GM23338 (cell line): ENCODE measurements around the gene AMPD2. TPM values are rescaled to one million over a fixed set of nuclear protein-coding genes. Genes with fewer than 3 reads are reported as not detected.

Source experiments
- ATAC-seq: fragments of 200-7000 bp; cut with Tn5 transposase; 3 replicates; pipeline ENCODE4 v1.9.1; 2020
- DNase-seq: peaks from one replicate; pipeline ENCODE4 v3.0.0-alpha.2; 2015; ENCODE audit warnings: low spot score
- H2AFZ ChIP-seq: fragments of 200-600 bp; sonication (generic); 2 replicates; pipeline ENCODE4 v1.8.0; 2016; ENCODE audit warnings: antibody characterized with exemption, mild to moderate bottlenecking, moderate library complexity
- H3F3A ChIP-seq: fragments of 200-600 bp; sonication (generic); replicated peaks from 2 replicates; pipeline ENCODE4 v1.8.0; 2017; ENCODE audit warnings: antibody characterized with exemption, mixed run types, low read depth
- H3K27ac ChIP-seq: fragments of 200-600 bp; sonication (generic); 2 replicates; pipeline ENCODE4 v1.6.1; 2016; ENCODE audit warnings: low read depth
- H3K27me3 ChIP-seq: fragments of 200-600 bp; sonication (generic); 2 replicates; pipeline ENCODE4 v1.8.0; 2016; ENCODE audit warnings: mild to moderate bottlenecking, mixed run types, moderate library complexity; ENCODE audit not compliant: insufficient read depth
- H3K36me3 ChIP-seq: fragments of 200-600 bp; sonication (generic); 2 replicates; pipeline ENCODE4 v1.8.0; 2016; ENCODE audit warnings: mild to moderate bottlenecking; ENCODE audit not compliant: insufficient read depth
- H3K4me1 ChIP-seq: fragments of 200-600 bp; sonication (generic); 2 replicates; pipeline ENCODE4 v1.8.0; 2016; ENCODE audit warnings: mild to moderate bottlenecking, moderate library complexity; ENCODE audit not compliant: insufficient read depth
- H3K4me2 ChIP-seq: fragments of 200-600 bp; sonication (generic); 2 replicates; pipeline ENCODE4 v1.7.1; 2017; ENCODE audit warnings: mixed run types
- H3K4me3 ChIP-seq: fragments of 200-600 bp; sonication (generic); 2 replicates; pipeline ENCODE4 v1.6.1; 2016; ENCODE audit warnings: mixed run types
- H3K79me2 ChIP-seq: fragments of 200-600 bp; sonication (generic); replicated peaks from 2 replicates; pipeline ENCODE4 v1.8.0; 2017; ENCODE audit warnings: mild to moderate bottlenecking; ENCODE audit not compliant: insufficient read depth
- H3K9me2 ChIP-seq: fragments of 200-600 bp; sonication (generic); 2 replicates; pipeline ENCODE4 v1.8.0; 2017; ENCODE audit not compliant: insufficient read depth
- H4K20me1 ChIP-seq: fragments of 200-600 bp; sonication (generic); replicated peaks from 2 replicates; pipeline ENCODE4 v1.8.0; 2017; ENCODE audit warnings: mild to moderate bottlenecking; ENCODE audit not compliant: insufficient read depth
- H3K27ac Mint-ChIP-seq: 2 replicates; pipeline ENCODE4 v1.8.0; 2020; ENCODE audit warnings: inconsistent platforms, mild to moderate bottlenecking, moderate library complexity, mixed read lengths
- H3K27me3 Mint-ChIP-seq: 3 replicates; pipeline ENCODE4 v1.8.0; 2022; ENCODE audit warnings: low read depth, mild to moderate bottlenecking, moderate library complexity, mixed read lengths, inconsistent platforms; ENCODE audit not compliant: insufficient read depth, poor library complexity
- H3K36me3 Mint-ChIP-seq: 3 replicates; pipeline ENCODE4 v1.8.0; 2021; ENCODE audit warnings: low read depth, mild to moderate bottlenecking, inconsistent platforms, moderate library complexity, mixed read lengths
- H3K4me1 Mint-ChIP-seq: 3 replicates; pipeline ENCODE4 v1.8.0; 2020; ENCODE audit warnings: mild to moderate bottlenecking, inconsistent platforms, mixed read lengths
- H3K4me3 Mint-ChIP-seq: 3 replicates; pipeline ENCODE4 v1.8.0; 2021; ENCODE audit warnings: moderate library complexity, mild to moderate bottlenecking, inconsistent platforms, mixed read lengths
- H3K9me3 Mint-ChIP-seq: 3 replicates; pipeline ENCODE4 v1.8.0; 2020; ENCODE audit warnings: moderate library complexity, mild to moderate bottlenecking, inconsistent platforms, mixed read lengths
- CREB1 ChIP-seq: fragments of 250-450 bp; sonication (Bioruptor Pico); IDR thresholded peaks from 2 replicates; pipeline ENCODE4 v1.5.0; 2020; ENCODE audit warnings: low read depth, mild to moderate bottlenecking, moderate library complexity
- EZH2 ChIP-seq: fragments of 200-600 bp; sonication (generic); IDR thresholded peaks from one replicate; pipeline ENCODE4 v1.8.0; 2017; ENCODE audit warnings: antibody characterized with exemption, mild to moderate bottlenecking, low read depth; ENCODE audit not compliant: unreplicated experiment
- EZH2phosphoT487 ChIP-seq: fragments of 200-600 bp; sonication (generic); IDR thresholded peaks from one replicate; pipeline ENCODE4 v1.8.1; 2018; ENCODE audit warnings: antibody characterized with exemption; ENCODE audit not compliant: unreplicated experiment
- JUNB ChIP-seq: IDR thresholded peaks from one replicate; pipeline ENCODE4 v1.6.1; 2016; ENCODE audit warnings: antibody characterized with exemption; ENCODE audit not compliant: unreplicated experiment
- NANOG ChIP-seq: IDR thresholded peaks from 2 replicates; pipeline ENCODE4 v1.6.1; 2016; ENCODE audit warnings: antibody characterized with exemption, borderline replicate concordance
- POLR2AphosphoS5 ChIP-seq: IDR thresholded peaks from 2 replicates; pipeline ENCODE4 v1.6.1; 2016; ENCODE audit warnings: antibody characterized with exemption, low read depth
- STAT1 ChIP-seq: IDR thresholded peaks from one replicate; pipeline ENCODE4 v1.6.1; 2016; ENCODE audit warnings: antibody characterized with exemption; ENCODE audit not compliant: unreplicated experiment
- ZNF114 ChIP-seq: fragments of 250-450 bp; sonication (Bioruptor Pico); IDR thresholded peaks from 2 replicates; pipeline ENCODE4 v1.5.0; 2020; ENCODE audit warnings: mild to moderate bottlenecking, moderate library complexity
- ZNF331 ChIP-seq: fragments of 250-450 bp; sonication (Bioruptor Pico); IDR thresholded peaks from 2 replicates; pipeline ENCODE4 v1.5.0; 2020; ENCODE audit warnings: low read depth, mild to moderate bottlenecking, moderate library complexity
- polyA plus RNA-seq: library from polyadenylated mRNA; unstranded; fragments of >200 nt; fragmentation: Nextera tagmentation; extraction: Ambion mirVana; gene quantifications from 2 replicates; pipeline ENCODE4 v1.2.1, GENCODE V29; 2016
- total RNA-seq: library from RNA; depleted of rRNA; stranded (reverse); fragments of >200 nt; shearing (Covaris generic); gene quantifications from 2 replicates; pipeline ENCODE4 v1.2.3, GENCODE V29; 2014
- TF ChIP-seq, protein P1 (sequence below): fragments of 250-450 bp; sonication (Bioruptor Pico); IDR thresholded peaks from 2 replicates; pipeline ENCODE4 v1.5.0; 2020; ENCODE audit warnings: mild to moderate bottlenecking, moderate library complexity
- TF ChIP-seq, protein P2 (sequence below): IDR thresholded peaks from one replicate; pipeline ENCODE4 v1.6.1; 2018; ENCODE audit warnings: antibody characterized with exemption; ENCODE audit not compliant: unreplicated experiment
- TF ChIP-seq, protein P3 (sequence below): IDR thresholded peaks from 2 replicates; pipeline ENCODE4 v1.6.1; 2016; ENCODE audit warnings: antibody characterized with exemption
- TF ChIP-seq, protein P4 (sequence below), 2 experiments: fragments of 200-600 bp in 1 of 2; sonication (generic) in 1 of 2; conservative IDR thresholded peaks; 2 replicates each; pipeline versions ENCODE4 v1.5.1 to v1.6.1; 2016 to 2017; ENCODE audit warnings: antibody characterized with exemption in 2 of 2, low read depth in 2 of 2, mild to moderate bottlenecking in 2 of 2, moderate library complexity in 1 of 2

The AMPD2 gene
- total and polyA plus RNA-seq, 2 experiments from 2014 or later: 24.5 to 62.1 TPM

DNA sequence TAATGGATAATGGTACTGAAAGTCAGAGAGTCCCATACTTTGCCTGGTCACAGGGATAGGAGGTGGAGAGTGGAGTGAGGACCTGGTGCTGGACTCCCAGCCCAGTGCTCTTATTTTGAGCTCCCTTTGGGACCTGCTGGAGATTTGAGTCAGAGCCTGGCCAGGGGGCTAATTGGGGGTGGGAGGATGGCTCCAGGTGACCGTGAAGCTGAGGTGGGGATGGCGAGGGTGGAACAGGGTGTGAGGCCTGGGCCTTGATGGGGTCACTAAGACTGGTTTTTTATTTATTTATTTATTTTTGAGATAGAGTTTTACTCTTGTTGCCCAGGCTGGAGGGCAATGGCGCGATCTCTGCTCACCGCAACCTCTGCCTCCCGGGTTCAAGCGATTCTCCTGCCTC lies 17.8 kb downstream of the AMPD2 start:
- no peaks in the 10 kb centered on the region for H3K79me2 ChIP-seq
- 0 out of 2 replicates have a peak, but pooled peaks cover 3% of the 10 kb centered on the region for H3F3A ChIP-seq
- Mint-ChIP-seq H3K36me3 (no peaks in the 10 kb centered on the region), H3K27ac (no peak overlapping the region), H3K4me3 (no peak overlapping the region), H3K4me1 (peaks cover 27% of the 10 kb centered on the region), H3K9me3 (no peaks in the 10 kb centered on the region), H3K27me3 (peaks cover 14% of the 10 kb centered on the region)
- DNase-seq (no peak), ATAC-seq (no peak)
- peaks cover 10% of the 10 kb centered on the region for H3K4me1 ChIP-seq
- H4K20me1 ChIP-seq: no peaks in the 10 kb centered on the region
- H2AFZ ChIP-seq: no peak overlapping the region
- TF ChIP-seq POLR2AphosphoS5 (no peak), JUNB (no peak), EZH2phosphoT487 (no peak), ZNF331 (CRISPR knock-in tag) (no peak), ZNF114 (CRISPR knock-in tag) (no peak), STAT1 (no peak), NANOG (no peak), CREB1 (CRISPR knock-in tag) (no peak), EZH2 (no peak)
- TF ChIP-seq, protein P1, sequence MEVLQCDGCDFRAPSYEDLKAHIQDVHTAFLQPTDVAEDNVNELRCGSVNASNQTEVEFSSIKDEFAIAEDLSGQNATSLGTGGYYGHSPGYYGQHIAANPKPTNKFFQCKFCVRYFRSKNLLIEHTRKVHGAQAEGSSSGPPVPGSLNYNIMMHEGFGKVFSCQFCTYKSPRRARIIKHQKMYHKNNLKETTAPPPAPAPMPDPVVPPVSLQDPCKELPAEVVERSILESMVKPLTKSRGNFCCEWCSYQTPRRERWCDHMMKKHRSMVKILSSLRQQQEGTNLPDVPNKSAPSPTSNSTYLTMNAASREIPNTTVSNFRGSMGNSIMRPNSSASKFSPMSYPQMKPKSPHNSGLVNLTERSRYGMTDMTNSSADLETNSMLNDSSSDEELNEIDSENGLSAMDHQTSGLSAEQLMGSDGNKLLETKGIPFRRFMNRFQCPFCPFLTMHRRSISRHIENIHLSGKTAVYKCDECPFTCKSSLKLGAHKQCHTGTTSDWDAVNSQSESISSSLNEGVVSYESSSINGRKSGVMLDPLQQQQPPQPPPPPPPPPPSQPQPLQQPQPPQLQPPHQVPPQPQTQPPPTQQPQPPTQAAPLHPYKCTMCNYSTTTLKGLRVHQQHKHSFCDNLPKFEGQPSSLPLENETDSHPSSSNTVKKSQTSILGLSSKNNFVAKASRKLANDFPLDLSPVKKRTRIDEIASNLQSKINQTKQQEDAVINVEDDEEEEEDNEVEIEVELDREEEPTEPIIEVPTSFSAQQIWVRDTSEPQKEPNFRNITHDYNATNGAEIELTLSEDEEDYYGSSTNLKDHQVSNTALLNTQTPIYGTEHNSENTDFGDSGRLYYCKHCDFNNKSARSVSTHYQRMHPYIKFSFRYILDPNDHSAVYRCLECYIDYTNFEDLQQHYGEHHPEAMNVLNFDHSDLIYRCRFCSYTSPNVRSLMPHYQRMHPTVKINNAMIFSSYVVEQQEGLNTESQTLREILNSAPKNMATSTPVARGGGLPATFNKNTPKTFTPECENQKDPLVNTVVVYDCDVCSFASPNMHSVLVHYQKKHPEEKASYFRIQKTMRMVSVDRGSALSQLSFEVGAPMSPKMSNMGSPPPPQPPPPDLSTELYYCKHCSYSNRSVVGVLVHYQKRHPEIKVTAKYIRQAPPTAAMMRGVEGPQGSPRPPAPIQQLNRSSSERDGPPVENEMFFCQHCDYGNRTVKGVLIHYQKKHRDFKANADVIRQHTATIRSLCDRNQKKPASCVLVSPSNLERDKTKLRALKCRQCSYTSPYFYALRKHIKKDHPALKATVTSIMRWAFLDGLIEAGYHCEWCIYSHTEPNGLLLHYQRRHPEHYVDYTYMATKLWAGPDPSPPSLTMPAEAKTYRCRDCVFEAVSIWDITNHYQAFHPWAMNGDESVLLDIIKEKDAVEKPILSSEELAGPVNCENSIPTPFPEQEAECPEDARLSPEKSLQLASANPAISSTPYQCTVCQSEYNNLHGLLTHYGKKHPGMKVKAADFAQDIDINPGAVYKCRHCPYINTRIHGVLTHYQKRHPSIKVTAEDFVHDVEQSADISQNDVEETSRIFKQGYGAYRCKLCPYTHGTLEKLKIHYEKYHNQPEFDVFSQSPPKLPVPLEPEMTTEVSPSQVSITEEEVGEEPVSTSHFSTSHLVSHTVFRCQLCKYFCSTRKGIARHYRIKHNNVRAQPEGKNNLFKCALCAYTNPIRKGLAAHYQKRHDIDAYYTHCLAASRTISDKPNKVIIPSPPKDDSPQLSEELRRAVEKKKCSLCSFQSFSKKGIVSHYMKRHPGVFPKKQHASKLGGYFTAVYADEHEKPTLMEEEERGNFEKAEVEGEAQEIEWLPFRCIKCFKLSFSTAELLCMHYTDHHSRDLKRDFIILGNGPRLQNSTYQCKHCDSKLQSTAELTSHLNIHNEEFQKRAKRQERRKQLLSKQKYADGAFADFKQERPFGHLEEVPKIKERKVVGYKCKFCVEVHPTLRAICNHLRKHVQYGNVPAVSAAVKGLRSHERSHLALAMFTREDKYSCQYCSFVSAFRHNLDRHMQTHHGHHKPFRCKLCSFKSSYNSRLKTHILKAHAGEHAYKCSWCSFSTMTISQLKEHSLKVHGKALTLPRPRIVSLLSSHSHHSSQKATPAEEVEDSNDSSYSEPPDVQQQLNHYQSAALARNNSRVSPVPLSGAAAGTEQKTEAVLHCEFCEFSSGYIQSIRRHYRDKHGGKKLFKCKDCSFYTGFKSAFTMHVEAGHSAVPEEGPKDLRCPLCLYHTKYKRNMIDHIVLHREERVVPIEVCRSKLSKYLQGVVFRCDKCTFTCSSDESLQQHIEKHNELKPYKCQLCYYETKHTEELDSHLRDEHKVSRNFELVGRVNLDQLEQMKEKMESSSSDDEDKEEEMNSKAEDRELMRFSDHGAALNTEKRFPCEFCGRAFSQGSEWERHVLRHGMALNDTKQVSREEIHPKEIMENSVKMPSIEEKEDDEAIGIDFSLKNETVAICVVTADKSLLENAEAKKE (CRISPR knock-in tag): no peak
- TF ChIP-seq, protein P2, sequence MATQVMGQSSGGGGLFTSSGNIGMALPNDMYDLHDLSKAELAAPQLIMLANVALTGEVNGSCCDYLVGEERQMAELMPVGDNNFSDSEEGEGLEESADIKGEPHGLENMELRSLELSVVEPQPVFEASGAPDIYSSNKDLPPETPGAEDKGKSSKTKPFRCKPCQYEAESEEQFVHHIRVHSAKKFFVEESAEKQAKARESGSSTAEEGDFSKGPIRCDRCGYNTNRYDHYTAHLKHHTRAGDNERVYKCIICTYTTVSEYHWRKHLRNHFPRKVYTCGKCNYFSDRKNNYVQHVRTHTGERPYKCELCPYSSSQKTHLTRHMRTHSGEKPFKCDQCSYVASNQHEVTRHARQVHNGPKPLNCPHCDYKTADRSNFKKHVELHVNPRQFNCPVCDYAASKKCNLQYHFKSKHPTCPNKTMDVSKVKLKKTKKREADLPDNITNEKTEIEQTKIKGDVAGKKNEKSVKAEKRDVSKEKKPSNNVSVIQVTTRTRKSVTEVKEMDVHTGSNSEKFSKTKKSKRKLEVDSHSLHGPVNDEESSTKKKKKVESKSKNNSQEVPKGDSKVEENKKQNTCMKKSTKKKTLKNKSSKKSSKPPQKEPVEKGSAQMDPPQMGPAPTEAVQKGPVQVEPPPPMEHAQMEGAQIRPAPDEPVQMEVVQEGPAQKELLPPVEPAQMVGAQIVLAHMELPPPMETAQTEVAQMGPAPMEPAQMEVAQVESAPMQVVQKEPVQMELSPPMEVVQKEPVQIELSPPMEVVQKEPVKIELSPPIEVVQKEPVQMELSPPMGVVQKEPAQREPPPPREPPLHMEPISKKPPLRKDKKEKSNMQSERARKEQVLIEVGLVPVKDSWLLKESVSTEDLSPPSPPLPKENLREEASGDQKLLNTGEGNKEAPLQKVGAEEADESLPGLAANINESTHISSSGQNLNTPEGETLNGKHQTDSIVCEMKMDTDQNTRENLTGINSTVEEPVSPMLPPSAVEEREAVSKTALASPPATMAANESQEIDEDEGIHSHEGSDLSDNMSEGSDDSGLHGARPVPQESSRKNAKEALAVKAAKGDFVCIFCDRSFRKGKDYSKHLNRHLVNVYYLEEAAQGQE: no peak
- TF ChIP-seq, protein P3, sequence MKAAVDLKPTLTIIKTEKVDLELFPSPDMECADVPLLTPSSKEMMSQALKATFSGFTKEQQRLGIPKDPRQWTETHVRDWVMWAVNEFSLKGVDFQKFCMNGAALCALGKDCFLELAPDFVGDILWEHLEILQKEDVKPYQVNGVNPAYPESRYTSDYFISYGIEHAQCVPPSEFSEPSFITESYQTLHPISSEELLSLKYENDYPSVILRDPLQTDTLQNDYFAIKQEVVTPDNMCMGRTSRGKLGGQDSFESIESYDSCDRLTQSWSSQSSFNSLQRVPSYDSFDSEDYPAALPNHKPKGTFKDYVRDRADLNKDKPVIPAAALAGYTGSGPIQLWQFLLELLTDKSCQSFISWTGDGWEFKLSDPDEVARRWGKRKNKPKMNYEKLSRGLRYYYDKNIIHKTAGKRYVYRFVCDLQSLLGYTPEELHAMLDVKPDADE: no peak
- TF ChIP-seq, protein P4, sequence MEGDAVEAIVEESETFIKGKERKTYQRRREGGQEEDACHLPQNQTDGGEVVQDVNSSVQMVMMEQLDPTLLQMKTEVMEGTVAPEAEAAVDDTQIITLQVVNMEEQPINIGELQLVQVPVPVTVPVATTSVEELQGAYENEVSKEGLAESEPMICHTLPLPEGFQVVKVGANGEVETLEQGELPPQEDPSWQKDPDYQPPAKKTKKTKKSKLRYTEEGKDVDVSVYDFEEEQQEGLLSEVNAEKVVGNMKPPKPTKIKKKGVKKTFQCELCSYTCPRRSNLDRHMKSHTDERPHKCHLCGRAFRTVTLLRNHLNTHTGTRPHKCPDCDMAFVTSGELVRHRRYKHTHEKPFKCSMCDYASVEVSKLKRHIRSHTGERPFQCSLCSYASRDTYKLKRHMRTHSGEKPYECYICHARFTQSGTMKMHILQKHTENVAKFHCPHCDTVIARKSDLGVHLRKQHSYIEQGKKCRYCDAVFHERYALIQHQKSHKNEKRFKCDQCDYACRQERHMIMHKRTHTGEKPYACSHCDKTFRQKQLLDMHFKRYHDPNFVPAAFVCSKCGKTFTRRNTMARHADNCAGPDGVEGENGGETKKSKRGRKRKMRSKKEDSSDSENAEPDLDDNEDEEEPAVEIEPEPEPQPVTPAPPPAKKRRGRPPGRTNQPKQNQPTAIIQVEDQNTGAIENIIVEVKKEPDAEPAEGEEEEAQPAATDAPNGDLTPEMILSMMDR (conservative IDR thresholded peaks at IDR 0.05; ENCODE audit: low read depth in 2 of 2): no peak
- H3K27ac ChIP-seq: no peak overlapping the region
- H3K9me2 ChIP-seq: no peaks in the 10 kb centered on the region
- H3K4me3 ChIP-seq: no peak overlapping the region
- H3K4me2 ChIP-seq: no peak overlapping the region
- H3K27me3 ChIP-seq: no peaks in the 10 kb centered on the region
- no peaks in the 10 kb centered on the region for H3K36me3 ChIP-seq
